VCaP (cell line): ENCODE measurements around the gene CLCN7.
A peak's percentile ranks its signal among the peaks of the same experiment; 100 is the strongest.

Experiments
- H3K27ac ChIP-seq: fragments of 450-650 bp; 2 replicates; pipeline ENCODE4 v1.5.1; 2017
- CTCF ChIP-seq: fragments of 450-650 bp; conservative IDR thresholded peaks from 2 replicates; pipeline ENCODE4 v1.5.1; 2017; ENCODE audit warnings: mild to moderate bottlenecking, moderate library complexity

Gene CLCN7

GRCh38 chr16:1422076-1422475 lies 52.8 kb downstream of the CLCN7 start:
- peak overlapping the region; percentile 87 for H3K27ac ChIP-seq
- no peak for TF ChIP-seq CTCF

DNA sequence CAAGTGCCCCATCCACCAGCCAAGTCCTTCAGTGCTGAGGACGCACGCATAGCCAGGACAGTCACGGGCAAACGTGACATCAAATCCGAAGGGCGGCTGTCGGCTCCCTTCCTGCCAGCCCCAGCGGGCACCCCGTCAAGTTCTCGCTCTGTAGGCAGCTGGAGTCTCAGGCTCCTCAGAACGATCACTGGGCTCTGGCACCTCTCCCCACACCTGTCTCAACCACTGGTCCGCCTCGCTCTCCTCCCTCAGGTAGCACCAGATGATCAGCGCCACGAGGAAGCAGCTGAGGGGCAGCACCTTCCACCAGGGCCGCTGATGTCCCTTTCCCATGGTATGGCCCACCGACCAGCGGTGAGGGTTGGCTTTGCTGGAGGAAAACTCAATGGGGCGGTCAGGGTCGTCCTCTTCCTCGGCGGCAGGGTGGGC lies 54.7 kb downstream of the CLCN7 start:
- H3K27ac ChIP-seq = peak overlapping the region; percentile 87
- TF ChIP-seq CTCF = no peak

GRCh38 chr16:1416521-1416941 lies 58.3 kb downstream of the CLCN7 start:
- H3K27ac ChIP-seq = no peak overlapping the region
- no peak for TF ChIP-seq CTCF

DNA sequence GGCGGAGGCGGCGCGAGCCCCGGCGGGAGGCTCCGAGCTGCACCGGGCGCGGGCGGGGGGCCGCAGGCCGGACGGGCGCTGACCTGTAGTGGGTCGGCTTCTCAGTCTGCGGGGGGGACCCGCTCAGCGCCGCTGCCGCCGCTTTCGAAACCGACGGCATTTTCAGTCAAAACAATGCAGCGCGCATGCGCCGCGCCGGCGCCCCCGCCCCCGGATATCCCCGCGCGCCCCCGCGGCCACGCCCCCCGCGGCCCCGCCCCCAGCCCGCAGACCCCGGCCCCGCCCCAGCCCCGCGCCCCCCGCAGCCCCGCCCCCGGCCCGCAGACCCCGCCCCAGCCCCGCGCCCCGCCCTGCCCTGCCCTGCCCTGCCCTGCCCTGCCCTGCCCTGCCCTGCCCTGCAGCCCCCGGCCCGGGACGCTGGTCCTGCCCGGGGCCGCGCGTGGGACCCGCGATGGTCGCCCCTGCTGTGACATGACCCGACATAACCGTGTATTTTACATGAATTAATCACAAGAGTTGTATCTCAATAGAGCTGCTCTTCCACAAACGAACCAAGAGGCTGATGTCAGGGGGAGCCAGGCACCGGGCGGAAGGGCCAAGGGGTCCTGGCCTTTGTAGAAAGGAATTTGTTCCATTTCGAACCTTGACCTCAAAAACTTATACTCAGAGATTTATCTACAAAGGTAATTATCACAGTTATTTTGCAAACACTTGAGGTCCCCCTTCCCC lies 60.1 kb downstream of the CLCN7 start, which contains the start of gene UNKL:
TSS of gene UNKL (minus strand) at position 173 of the 729 bp plus-strand sequence. CDS start at position 160, 13 bp downstream.
- TF ChIP-seq CTCF = no peak
- peak within 1 kb of the TSS; percentile 81 for H3K27ac ChIP-seq

DNA sequence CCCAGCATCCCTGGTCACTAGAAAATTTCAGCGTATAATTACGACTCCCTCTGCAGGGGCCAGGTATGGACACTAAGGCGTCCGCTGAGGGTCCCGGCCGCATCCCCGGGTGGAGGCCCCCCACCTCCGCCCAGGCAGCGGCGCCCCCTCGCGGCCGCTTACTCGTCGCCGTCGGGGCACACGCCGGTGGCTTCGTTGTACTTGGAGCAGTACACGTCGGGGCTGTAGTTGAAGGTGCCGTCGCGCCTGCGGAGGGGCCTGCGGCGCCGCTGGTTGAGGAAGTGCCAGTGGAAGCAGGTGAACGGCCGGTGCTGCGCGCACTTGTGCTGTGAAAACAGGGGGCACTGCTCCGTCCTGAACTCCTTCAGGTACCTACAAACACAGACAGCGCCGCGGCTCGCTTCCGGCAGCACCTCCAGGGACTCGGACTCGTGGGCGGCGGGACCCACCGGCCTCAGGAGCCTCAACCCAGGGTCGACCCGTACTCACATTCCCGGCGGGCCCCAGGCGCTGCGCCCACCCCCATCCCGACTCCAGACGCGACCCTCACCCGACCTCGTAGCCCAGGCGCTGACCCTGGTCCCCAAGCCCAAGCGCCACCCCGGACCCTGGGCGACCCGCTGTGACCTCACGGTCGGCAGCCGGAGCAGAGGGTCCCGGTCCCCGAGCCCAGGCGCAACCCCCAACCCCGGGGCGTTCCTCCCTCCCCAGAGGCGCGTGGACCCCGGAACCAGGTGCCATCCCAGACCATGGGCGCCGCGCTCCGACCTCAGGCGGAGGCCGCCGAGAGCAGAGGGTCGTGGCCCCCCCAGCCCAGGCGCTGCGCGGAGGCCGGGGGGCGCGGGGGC lies 60.9 kb downstream of the CLCN7 start:
- TF ChIP-seq CTCF = peak; percentile 69
- H3K27ac ChIP-seq = peak overlapping the region; percentile 81

DNA sequence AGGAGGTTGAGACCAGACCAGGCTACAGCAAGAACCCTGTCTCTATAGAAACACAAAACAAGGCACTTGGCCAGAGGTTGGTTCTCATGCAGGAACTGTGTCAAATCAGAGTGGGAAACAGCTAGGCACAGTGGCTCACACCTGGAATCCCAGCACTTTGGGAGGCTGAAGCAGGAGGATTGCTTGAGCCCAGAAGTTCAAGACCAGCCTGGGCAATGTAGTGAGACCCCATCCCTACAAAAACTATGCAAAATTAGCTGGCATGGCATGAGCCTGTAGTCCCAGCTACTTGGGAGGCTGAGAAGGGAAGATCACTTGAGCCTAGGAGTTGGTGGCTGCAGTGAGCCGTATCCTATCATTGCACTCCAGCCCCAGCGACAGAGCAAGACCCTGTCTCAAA lies 62.0 kb downstream of the CLCN7 start:
- H3K27ac ChIP-seq = no peak overlapping the region
- no peak for TF ChIP-seq CTCF

DNA sequence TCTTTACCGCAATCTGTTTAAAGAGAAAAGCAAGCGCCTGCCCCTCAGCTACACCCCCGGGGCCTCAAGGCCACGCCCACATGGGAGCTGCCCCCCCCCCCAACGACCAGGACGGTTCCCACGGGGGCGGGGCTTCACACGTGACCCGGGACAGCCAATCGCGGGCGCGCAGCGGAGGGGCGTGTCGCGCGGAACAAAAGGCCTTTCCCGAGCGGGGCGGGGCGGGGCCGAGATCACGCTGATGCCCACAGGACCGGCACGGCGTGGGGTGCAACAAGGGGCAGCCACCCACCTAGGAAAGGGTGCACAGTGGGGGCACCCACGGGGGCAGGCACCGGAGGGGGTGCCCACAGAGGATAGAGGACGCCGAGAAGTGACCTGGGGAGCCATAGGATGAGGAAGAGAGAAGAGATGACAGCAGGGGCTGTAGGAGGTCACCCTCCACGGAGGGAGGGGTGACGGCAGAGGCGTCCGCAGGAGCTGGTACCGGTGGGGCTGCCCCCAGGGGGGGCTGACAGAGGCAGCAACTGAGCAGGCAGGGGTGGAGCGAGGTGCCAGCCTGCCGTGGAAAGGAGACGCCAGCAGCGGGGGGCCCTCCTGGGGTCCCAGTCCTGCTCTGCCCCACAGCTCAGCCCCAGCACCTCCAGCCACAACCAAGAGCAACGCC lies 66.5 kb downstream of the CLCN7 start:
- TF ChIP-seq CTCF = no peak
- no peak overlapping the region; the same call in 1 of the 2 replicates for H3K27ac ChIP-seq
